WTC11 (cell line): ENCODE data around the gene STX2.

Experiments
- CTCF ChIP-seq: fragments of 200-600 bp; IDR thresholded peaks from 2 replicates; pipeline ENCODE4 v1.8.0; 2022; ENCODE audit warnings: antibody characterized with exemption
- MAX ChIP-seq: sonication (generic); formaldehyde crosslinking; IDR thresholded peaks from 2 replicates; pipeline ENCODE4 v1.8.0; 2022; ENCODE audit warnings: mild to moderate bottlenecking, missing genetic modification reagents

GRCh38 chr12:130792821-130793553, 46.1 kb downstream of the STX2 start:
- TF ChIP-seq CTCF (no peak), MAX (CRISPR knock-in tag) (no peak)
